HAP-1 (cell line): Measurements from ENCODE around the gene WIF1.
A peak's percentile ranks its signal among the peaks of the same experiment; 100 is the strongest.

Source experiments
- DNase-seq, 2 experiments: peaks; one replicate each; pipeline ENCODE4 v3.0.0-alpha.2; 2016 to 2020; ENCODE audit warnings: low spot score in 2 of 2
- H3K27me3 ChIP-seq: fragments of 250-450 bp; sonication (Bioruptor Pico); 2 replicates; pipeline ENCODE4 v1.5.1; 2020; ENCODE audit warnings: low read depth, mild to moderate bottlenecking, moderate library complexity
- H3K36me3 ChIP-seq: fragments of 250-450 bp; sonication (Bioruptor Pico); replicated peaks from 2 replicates; pipeline ENCODE4 v1.5.1; 2020; ENCODE audit warnings: mild to moderate bottlenecking
- H3K4me1 ChIP-seq: fragments of 250-450 bp; sonication (Bioruptor Pico); 2 replicates; pipeline ENCODE4 v1.5.1; 2020; ENCODE audit warnings: mild to moderate bottlenecking
- H3K4me3 ChIP-seq: fragments of 250-450 bp; sonication (Bioruptor Pico); 2 replicates; pipeline ENCODE4 v1.5.1; 2020; ENCODE audit warnings: mild to moderate bottlenecking, moderate library complexity
- H3K9me3 ChIP-seq: fragments of 250-450 bp; sonication (Bioruptor Pico); 2 replicates; pipeline ENCODE4 v1.5.1; 2020; ENCODE audit warnings: mild to moderate bottlenecking, moderate library complexity
- in situ Hi-C: fragments of 300-500 bp; cut with MboI; formaldehyde crosslinking; loops from 3 replicates; pipeline ENCODE4 v1.14.3; 2020; ENCODE audit warnings: low sequenced_read_pairs, inconsistent platforms, mixed read lengths

The WIF1 gene

DNA sequence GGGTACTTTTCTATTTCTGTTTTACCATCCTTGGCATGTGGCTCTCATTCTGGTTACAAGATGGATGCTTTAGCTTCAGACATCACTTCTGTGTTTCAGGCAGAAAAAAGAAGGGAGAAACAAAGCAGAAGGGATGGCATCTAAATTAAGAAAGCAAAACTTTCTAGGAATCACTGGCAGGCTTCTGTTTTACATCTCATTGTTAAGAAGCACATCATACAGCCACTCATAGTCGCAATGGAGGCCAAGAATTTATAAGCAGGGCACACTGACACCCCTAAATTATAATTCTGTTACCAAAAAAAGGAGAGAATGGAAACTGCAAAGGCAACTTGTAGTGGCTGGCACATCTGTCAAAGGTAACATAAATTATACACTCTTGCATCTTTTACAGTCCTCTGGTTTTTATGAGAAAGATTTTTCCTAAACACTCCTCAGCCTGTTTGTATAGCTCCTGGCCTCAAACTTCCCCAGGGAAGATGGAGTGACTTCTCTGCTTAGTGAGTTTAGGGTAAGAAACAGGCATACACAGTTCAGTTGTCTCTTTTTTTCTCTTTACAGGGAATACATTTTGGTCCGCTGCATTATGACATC, 26.3 kb upstream of the WIF1 start:
- H3K4me3 ChIP-seq, result no peak overlapping the region
- no peak for DNase-seq
- H3K36me3 ChIP-seq, result no peaks in the 10 kb centered on the region
- H3K9me3 ChIP-seq, result no peaks in the 10 kb centered on the region
- in situ Hi-C loops, result no loop called here
- H3K4me1 ChIP-seq, result no peaks in the 10 kb centered on the region
- peaks cover 5% of the 10 kb centered on the region for H3K27me3 ChIP-seq

- in situ Hi-C loops, result no loop called here
- DNase-seq, result no peak
- Histone ChIP-seq H3K36me3 (no peaks in the 10 kb centered on the region), H3K9me3 (no peaks in the 10 kb centered on the region), H3K27me3 (peaks cover 10% of the 10 kb centered on the region), H3K4me3 (no peak overlapping the region), H3K4me1 (no peaks in the 10 kb centered on the region; the same call in none of the 2 replicates)
These were observed 19.6 kb upstream of the WIF1 start for GRCh38 chr12:65140738-65141137.

GRCh38 chr12:65139389-65139788, 18.3 kb upstream of the WIF1 start:
- H3K36me3 ChIP-seq, result no peaks in the 10 kb centered on the region
- H3K27me3 ChIP-seq, result peaks cover 7% of the 10 kb centered on the region; the same call in 1 of the 2 replicates
- no peaks in the 10 kb centered on the region; the same call in none of the 2 replicates for H3K4me1 ChIP-seq
- DNase-seq, result no peak
- H3K9me3 ChIP-seq, result no peaks in the 10 kb centered on the region
- in situ Hi-C loops, result no loop called here
- H3K4me3 ChIP-seq, result no peak overlapping the region

DNA sequence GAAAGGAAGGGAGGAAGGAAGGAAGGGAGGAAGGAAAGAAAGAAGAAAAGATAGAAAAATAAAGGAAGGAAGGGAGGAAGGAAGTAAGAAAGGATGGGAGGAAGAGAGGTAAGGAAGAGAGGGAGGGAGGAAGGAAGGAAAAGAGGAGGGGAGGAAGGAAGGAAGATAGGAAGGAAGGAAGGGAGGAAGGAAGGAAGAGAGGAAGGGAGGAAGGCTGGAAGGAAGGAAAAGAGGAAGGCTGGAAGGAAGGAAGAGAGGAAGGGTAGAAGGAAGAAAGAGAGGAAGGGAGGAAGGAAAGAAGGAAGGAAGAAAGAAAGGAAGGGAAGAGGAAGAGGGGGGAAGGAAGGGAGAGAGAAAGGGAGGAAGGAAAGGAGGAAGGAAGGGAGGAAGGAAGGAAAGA, 12.8 kb upstream of the WIF1 start:
- Histone ChIP-seq H3K27me3 (peaks cover 2% of the 10 kb centered on the region; the same call in 1 of the 2 replicates), H3K9me3 (no peaks in the 10 kb centered on the region), H3K4me3 (no peak overlapping the region), H3K4me1 (no peaks in the 10 kb centered on the region; the same call in 1 of the 2 replicates), H3K36me3 (no peaks in the 10 kb centered on the region)
- in situ Hi-C loops, result no loop called here
- no peak for DNase-seq

DNA sequence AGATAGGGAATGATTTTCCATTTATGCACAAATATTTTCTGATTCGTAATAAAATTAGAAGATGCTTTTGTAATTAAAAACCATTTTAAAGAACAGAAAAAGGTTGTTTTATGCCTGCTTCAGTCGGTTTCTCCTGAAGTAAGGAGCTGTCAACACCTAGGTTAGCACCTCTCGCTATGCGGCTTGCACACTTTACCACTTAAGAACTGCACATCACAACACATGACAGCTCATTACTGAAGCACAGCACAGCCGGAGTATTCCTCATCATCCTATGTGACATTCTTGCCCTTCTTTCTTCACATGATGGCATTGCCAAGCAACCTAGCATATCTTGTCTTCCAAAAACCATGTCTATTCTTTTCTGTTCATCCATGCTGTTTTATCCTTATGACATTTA, 5.4 kb upstream of the WIF1 start:
- no peak for DNase-seq
- peaks cover 12% of the 10 kb centered on the region for H3K4me1 ChIP-seq
- no peak overlapping the region for H3K4me3 ChIP-seq
- in situ Hi-C loops, result no loop called here
- H3K9me3 ChIP-seq, result no peaks in the 10 kb centered on the region
- peaks cover 23% of the 10 kb centered on the region for H3K27me3 ChIP-seq
- H3K36me3 ChIP-seq, result no peaks in the 10 kb centered on the region

GRCh38 chr12:65125975-65126374, 4.9 kb upstream of the WIF1 start:
- Histone ChIP-seq H3K4me1 (peaks cover 12% of the 10 kb centered on the region), H3K9me3 (no peaks in the 10 kb centered on the region), H3K4me3 (no peak overlapping the region), H3K27me3 (peaks cover 23% of the 10 kb centered on the region), H3K36me3 (no peaks in the 10 kb centered on the region)
- in situ Hi-C loops, result no loop called here
- DNase-seq, result no peak

- no peaks in the 10 kb centered on the region for H3K9me3 ChIP-seq
- in situ Hi-C loops, result no loop called here
- H3K27me3 ChIP-seq, result peaks cover 23% of the 10 kb centered on the region
- H3K4me1 ChIP-seq, result peaks cover 14% of the 10 kb centered on the region
- H3K36me3 ChIP-seq, result no peaks in the 10 kb centered on the region
- DNase-seq, result no peak
- no peak overlapping the region for H3K4me3 ChIP-seq
These were observed 4.1 kb upstream of the WIF1 start for GRCh38 chr12:65125247-65125646.

- peaks cover 21% of the 10 kb centered on the region for H3K27me3 ChIP-seq
- H3K4me1 ChIP-seq, result peaks cover 28% of the 10 kb centered on the region
- DNase-seq, result peak; percentile 56 to 59
- in situ Hi-C loops, result loop anchor here (5.0 kb wide), 1 partner anchor 231 kb away; no protein-coding TSS in a partner anchor
- no peak overlapping the region for H3K4me3 ChIP-seq
- no peaks in the 10 kb centered on the region for H3K36me3 ChIP-seq
- H3K9me3 ChIP-seq, result no peaks in the 10 kb centered on the region
These were observed 2.4 kb upstream of the WIF1 start for GRCh38 chr12:65123435-65124063.

- DNase-seq, result peak in 1 of 2 experiments; percentile 24
- peaks cover 21% of the 10 kb centered on the region for H3K27me3 ChIP-seq
- H3K9me3 ChIP-seq, result no peaks in the 10 kb centered on the region
- H3K4me1 ChIP-seq, result peaks cover 28% of the 10 kb centered on the region
- no peaks in the 10 kb centered on the region for H3K36me3 ChIP-seq
- in situ Hi-C loops, result loop anchor here (5.0 kb wide), 1 partner anchor 230 kb away; no protein-coding TSS in a partner anchor
- H3K4me3 ChIP-seq, result no peak overlapping the region
These were observed 1.6 kb upstream of the WIF1 start for GRCh38 chr12:65122703-65123102.

GRCh38 chr12:65121956-65122469, 908 bp upstream of the WIF1 start:
- H3K27me3 ChIP-seq, result peaks cover 21% of the 10 kb centered on the region
- in situ Hi-C loops, result loop anchor here (5.0 kb wide), 1 partner anchor 230 kb away; no protein-coding TSS in a partner anchor
- no peaks in the 10 kb centered on the region for H3K9me3 ChIP-seq
- no peaks in the 10 kb centered on the region for H3K36me3 ChIP-seq
- no peak overlapping the region for H3K4me3 ChIP-seq
- no peak for DNase-seq
- H3K4me1 ChIP-seq, result peaks cover 28% of the 10 kb centered on the region

DNA sequence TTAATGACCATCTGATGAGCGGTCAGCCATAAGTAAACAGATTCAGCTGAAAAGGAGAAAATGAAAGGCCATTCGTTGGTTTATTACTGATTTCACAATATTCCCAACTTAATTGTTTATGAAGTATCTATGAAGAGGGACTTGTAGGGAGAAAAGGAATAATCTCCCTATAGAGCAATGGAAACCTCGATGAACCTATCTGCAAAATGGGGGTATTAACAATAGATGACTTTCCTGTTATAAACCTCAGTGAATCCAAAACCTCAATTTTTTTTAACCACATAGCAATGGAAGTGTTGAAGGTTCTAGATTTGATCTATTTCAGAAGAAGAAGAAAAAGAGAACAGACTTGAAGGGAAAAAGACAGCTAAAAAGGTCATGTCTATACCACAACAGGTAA, 2.0 kb downstream of the WIF1 start:
- H3K4me1 ChIP-seq, result peaks cover 28% of the 10 kb centered on the region
- no peaks in the 10 kb centered on the region for H3K9me3 ChIP-seq
- no peak overlapping the region for H3K4me3 ChIP-seq
- H3K36me3 ChIP-seq, result no peaks in the 10 kb centered on the region
- peaks cover 3% of the 10 kb centered on the region for H3K27me3 ChIP-seq
- no peak for DNase-seq
- in situ Hi-C loops, result no loop called here

- Histone ChIP-seq H3K4me3 (no peak overlapping the region), H3K36me3 (no peaks in the 10 kb centered on the region), H3K9me3 (no peaks in the 10 kb centered on the region), H3K27me3 (no peaks in the 10 kb centered on the region), H3K4me1 (peaks cover under 1% of the 10 kb centered on the region; the same call in 1 of the 2 replicates)
- in situ Hi-C loops, result no loop called here
- no peak for DNase-seq
These were observed 7.5 kb downstream of the WIF1 start for GRCh38 chr12:65113621-65114035.

DNA sequence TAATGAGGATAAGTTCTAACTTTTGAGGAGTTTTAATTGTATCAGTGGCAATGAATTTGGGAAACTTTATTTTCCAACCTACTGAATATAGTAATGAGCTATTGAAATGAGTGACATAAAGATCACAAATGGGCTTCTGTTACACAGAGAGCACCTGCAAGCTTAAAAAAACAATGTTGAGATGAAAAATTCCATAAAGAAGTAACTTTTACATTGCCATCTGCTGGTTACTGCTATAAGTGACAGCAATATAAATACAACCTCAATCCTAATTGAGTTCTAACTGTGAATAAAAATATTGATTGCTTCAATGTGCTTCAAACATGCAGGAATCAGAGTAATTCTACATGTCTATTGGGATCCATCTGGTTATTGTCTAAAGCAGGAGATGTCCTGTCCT, 14.2 kb downstream of the WIF1 start:
- in situ Hi-C loops, result no loop called here
- Histone ChIP-seq H3K9me3 (no peaks in the 10 kb centered on the region), H3K27me3 (no peaks in the 10 kb centered on the region), H3K4me1 (no peaks in the 10 kb centered on the region), H3K36me3 (no peaks in the 10 kb centered on the region), H3K4me3 (no peak overlapping the region)
- no peak for DNase-seq

- DNase-seq, result no peak
These were observed 21.0 kb downstream of the WIF1 start for GRCh38 chr12:65100140-65100539.

More at GRCh38 chr12:65100140-65100539, 21.0 kb downstream of the WIF1 start:
- Histone ChIP-seq H3K9me3 (no peaks in the 10 kb centered on the region), H3K4me1 (no peaks in the 10 kb centered on the region), H3K27me3 (0 out of 2 replicates have a peak, but pooled peaks cover 4% of the 10 kb centered on the region), H3K36me3 (no peaks in the 10 kb centered on the region), H3K4me3 (no peak overlapping the region)
- in situ Hi-C loops, result no loop called here
